Activated T-cell treated with anti-CD3 and anti-CD28 coated beads, Interleukin-2, amount 50 U/mL, for 1 hour (primary cell): ENCODE data around the gene PATZ1.

Experiments
- DNase-seq: peaks from one replicate; pipeline ENCODE4 v3.0.0-alpha.2; 2020

The PATZ1 gene

DNA sequence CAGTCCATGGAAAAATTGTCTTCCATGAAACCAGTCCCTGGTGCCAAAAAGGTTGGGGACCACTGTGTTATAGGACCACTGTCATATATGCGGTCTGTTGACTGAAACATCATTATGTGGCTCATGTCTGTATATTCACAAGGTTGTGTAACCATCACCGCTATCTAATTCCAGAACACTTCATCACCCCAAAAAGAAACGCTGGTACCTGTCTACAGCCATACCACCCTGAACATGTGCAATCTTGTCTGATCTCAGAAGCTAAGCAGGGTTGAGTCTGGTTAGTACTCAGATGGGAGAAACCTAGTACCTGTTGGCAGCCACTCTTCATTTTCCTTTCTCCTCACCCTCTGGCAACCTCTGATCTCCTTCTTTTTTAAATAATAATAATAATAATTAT lies 41.0 kb downstream of the PATZ1 start:
- DNase-seq = no peak

DNA sequence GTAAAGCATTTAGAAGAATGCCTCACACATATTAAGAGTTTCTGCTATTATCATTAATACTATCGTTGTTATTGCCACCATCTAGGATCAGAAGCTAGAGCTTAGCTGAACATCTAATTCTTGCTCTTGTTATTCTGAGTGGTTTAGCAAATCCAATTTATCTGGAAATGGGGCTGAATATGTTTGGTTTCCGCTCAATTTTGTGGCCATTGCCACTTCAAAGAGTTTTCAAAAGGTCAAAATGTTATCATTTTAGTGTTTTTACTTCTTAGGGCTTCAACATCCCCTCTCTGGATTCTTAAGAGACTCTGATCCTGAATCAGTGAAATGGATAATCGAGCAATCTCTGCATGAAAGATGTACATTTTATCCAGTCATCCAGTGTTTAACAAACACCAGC lies 43.6 kb downstream of the PATZ1 start:
- no peak for DNase-seq

DNA sequence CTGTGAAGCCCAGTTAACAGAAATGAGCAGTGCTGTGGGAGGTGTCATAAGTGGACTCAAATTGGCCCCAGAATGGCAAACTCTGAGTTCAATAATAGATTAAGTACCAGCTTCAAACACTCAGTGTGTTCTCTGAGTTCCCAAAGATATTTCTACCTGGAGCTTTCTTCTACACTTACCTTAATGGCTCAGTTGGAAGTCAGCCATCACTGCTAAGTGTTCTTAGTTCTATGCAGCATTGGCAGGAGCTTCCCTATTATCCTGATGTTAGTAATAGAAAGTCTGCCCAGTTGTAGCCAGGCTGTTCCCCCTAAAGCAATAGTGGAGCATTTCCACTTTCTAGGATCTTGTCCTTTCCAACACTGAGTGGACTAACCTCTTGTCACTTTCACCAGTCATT lies 44.1 kb downstream of the PATZ1 start:
- DNase-seq = no peak

DNA sequence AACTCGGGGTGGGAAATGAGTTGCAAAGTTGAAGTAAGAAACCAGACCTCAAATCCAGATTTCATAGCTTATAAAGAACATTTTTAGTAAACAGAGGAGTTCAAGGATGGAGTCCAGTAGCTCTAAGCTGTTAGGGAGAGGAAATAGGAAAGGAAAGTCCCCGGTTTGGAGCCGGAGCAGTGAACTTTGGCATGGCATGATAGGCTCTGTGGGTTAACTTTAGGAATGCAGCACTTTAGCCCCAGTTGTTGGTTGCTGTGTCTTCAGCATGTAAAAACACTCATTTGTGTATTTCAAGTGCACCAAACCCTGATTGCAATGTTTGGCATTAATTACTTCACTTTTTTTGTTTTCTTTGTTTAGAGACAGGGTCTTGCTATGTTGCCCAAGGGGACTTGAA lies 45.2 kb downstream of the PATZ1 start:
- DNase-seq = no peak

DNA sequence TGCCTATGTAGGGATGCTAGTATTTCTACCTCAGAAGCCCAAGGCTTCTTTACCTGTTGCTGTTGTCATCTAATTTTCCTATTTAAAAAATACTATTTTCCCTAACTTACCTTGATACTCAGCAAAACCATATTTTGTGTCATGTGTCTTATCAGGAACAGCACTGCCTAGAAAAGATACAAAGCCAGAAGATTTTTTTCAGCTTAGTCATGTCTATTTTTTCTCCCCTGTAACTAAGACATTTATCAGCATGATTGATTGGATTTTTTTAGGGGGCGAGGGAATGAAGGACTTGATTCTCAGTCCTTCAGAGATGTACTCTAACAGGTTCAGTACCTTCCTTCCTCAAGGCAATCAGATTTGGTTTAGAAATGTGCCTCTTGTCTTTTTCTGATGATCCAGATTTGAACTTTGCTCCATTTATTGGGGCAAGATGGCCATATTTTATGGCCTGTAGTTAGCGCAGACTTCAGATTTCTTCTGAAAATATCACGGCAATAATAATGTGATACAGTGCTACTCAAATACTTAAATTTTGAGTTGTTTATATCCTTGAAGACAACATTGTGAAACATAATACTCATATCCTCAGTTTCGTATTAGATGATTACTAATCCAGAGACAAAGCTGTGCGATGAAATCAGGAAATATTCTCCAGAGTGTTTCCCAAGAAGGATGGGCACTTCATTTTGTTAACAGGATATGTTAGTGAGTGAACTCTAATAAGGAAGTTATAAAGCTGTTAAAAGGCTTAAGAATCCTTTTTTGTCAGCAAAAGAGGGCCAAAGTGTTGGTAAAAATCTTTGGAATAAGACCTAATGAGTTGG lies 50.1 kb downstream of the PATZ1 start:
- no peak for DNase-seq

DNA sequence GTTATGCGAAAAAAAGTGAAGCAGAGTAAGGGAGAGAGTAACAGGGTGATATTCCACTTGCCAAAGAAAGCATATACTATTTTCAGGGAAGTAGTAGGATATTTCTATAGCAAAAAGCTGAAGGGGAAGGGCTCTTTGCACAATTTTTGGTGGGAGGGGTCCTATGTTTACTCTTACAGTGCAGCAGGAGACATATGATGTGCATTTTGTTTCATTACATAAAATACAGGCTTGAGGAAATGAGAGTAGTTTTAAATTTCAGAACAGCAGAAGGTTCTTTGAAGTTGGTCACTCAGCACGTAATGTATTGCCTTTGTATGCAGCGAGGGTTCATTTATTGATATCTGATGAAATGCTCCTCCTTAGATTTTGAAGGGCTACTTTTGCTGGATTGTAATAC lies 50.8 kb downstream of the PATZ1 start:
- DNase-seq = no peak

DNA sequence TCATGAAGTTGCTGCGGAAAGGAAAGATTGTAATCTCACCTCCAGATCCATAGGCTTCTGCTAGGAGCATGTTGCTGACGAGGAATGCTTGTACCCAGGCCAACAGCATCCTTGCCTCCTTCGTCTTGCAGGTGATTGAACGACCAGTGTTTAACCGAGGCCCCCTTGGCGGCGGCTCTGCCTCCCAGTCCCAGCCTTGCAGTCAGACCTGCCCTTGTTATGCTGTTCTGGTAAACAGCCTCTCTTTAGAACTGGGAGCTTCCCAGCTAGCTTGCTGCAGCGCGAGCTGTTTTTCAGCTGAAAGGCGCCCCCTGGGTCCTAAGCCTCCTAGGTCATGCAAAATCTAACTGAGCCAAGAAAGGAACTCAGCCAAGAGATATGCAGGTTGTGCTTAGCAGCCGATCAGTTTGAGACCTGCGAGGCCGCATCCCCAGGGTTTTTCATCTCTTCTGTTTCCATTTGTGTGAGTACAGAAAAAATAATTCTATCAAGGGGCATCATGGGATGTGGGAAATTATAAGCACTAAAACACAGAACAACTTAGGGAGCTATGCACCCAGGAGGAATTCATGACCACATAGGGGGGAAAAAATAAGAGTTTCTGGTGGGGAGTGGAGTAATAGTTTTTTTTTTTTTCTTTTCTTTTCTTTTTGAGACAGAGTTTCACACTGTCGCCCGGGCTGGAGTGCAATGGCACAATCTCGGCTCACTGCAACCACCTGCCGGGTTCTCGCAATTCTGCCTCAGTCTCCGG lies 53.7 kb downstream of the PATZ1 start, which contains the start of gene PIK3IP1:
TSS of gene PIK3IP1 (minus strand) at position 253 of the 754 bp plus-strand sequence. CDS start at position 109, 144 bp downstream.
- DNase-seq = peak; percentile 87

GRCh38 chr22:31291481-31292235 lies 54.5 kb downstream of the PATZ1 start:
- DNase-seq = no peak

GRCh38 chr22:31290494-31291471 lies 55.4 kb downstream of the PATZ1 start:
- peak; percentile 95 for DNase-seq

GRCh38 chr22:31289344-31289743 lies 56.8 kb downstream of the PATZ1 start:
- no peak for DNase-seq

DNA sequence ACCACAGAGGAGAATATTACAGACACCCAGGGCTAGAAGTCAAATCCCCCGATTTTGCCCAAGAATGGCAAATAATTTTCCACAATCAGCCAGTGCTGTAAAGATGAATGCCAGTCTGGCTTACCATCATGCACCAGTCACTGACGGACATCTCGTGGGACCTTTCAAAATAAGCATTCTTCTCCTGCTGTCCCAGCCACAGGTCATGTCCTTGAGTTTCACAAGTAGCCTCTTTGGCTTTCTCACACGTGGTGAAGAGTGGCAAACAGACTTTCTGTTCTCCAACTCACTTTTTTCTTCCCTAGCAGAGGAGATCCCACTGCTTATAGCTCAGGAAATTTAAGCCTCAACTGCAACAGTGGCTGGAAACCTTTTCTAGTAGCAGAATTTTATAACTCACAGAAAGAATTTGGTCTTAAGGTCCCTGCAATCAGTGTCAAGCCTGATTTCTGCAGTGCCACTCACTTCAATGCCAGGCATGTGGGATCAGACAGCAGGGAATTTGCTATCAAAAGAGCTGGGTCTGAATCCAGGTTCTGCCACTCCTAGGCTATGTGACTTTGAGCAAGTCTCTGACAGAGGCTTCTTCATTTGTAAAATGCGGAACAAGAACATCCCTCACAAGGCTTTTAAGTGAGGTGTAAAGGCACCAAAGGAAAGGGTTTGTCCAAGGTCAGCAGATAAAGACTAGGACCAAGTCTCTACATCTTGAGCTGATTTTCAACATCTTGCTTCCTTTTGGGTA lies 57.5 kb downstream of the PATZ1 start:
- no peak for DNase-seq

DNA sequence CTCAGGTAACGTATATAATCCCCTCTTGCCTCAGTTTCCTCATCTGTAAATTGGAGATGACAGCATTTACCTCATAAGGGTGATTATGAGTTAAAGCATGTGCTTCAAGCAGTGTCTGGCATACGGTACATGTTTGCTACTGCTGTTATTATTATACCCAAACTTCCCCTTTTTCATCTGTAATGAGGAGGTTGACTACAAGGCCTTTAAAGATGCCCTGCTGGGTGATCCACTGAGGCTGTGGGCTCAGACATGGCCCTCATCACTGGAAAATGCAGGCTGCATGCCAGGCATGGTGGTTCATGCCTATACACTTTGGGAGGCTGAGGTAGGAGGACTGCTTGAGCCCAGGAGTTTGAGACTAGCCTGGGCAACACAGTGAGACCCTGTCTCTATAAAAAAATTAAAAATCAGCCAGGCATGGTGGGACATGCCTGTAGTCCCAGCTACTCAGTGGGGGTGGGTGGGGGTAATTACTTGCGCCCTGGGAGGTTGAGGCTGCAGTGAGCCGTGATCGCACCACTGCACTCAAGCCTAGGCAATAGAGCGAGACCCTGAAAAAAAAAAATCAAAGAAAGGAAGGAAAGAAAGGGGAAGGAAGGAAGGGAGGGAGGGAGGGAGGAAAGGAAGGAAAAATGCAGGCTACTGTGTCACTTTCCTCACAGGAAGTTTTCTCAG lies 58.2 kb downstream of the PATZ1 start:
- DNase-seq = no peak

DNA sequence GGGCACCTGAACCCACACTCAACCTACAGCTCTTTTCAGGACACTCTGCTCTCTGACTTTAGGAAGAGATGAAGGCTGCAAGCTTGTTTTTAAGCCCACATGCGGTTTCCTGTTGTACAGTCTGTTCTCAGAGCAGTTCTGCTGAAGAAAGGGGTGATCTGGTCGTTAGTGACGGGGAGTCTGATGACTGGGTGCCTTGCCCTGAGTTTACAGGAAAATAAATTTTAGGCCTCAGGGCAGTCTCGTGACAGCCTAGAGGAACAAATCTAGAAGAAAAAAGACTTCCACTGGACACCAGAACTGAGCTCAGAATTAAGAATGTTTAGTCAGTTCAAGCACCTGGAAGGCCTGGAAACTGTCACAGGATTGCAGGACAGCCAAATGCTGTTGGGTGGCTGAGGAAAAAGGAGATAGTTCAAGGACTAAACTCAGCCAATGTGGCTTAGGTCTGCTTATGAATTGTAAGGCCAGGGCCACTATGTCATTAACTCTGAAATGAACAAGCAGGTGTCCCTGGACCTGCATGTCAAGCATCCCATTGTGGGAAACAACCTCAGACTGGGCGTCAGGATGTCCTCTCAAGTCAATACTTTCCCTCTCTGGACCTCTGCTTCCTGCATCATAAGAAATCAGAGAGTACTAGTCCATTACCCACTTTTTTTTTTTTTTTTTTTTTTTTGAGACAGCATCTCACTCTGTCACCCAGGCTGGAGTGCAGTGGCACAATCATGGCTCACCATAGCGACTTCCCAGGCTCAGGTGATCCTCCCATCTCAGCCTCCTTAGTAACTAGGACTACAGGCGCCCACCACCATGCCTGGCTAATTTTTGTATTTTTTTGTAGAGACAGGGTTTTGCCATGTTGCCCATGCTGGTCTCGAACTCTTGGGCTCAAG lies 59.5 kb downstream of the PATZ1 start:
- peak; percentile 52 for DNase-seq

GRCh38 chr22:31284281-31285155 lies 61.6 kb downstream of the PATZ1 start:
- no peak for DNase-seq

DNA sequence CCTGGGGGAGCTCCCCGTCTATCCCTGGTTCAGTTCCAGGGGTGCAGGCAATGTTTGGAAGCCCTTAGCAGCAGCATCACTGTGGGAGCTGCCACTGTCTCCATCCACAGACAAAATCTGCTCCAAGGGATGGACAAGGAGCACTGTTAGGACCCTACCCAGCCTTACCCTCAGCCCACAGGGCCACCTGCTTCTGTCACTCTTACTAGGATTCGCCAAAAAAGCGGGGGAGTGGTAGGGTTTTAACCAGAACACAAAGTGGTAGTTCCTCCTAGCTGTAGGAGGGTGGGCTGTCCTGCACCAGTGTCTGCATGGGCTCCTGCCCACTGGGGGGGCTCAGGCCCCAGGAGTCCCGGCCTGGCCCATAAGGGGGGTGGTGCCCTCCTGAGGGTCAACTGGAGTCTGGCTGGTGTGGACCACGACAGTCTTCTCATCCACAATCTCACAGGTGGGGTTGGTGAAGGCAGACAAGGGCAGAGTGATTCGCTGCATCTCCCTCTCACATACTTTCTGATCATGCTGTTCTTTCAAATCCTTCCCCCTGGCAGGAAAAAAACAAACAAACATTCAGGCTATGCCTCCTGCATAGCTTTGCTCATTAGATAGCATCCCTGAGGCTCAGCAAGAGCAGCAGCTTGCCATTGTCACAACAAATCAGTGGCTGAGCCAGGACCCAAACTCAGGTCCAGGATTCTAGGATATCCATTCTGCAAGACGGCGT lies 63.2 kb downstream of the PATZ1 start:
- DNase-seq = no peak

DNA sequence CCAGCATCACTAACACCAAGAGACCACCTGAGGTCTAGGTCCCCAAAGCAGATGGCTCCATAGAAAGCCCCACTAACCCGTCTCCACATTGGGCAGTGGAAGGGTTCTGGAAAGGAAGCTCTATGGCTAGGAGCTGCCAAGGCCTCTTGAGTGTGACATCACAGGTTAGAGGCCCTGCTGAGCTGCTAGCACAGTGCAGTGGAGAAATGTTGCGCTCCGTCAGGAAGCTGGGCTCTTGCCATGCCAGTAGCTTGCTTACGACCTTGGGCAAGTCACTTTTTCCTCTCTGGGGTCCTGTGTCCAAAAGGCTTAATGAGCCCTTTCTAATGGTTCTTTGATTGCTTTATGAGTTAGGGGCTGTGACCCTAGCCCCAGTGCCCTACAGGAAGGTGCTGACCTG lies 64.4 kb downstream of the PATZ1 start:
- DNase-seq = no peak

DNA sequence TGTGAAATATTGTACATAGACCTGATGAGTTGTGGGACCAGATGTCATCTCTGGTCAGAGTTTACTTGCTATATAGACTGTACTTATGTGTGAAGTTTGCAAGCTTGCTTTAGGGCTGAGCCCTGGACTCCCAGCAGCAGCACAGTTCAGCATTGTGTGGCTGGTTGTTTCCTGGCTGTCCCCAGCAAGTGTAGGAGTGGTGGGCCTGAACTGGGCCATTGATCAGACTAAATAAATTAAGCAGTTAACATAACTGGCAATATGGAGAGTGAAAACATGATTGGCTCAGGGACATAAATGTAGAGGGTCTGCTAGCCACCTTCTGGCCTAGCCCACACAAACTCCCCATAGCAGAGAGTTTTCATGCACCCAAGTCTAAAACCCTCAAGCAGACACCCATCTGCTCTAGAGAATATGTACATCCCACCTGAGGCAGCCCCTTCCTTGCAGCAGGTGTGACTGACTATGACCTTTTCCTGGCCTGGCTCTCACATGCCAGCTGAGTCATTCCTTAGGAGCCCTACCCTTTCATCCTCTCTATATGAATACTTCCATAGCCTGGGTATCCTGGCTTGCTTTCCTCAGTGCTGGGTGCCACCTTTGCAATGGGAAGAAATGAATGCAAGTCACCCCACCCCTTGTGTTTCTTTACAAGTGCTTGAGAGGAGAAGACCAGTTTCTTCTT lies 66.2 kb downstream of the PATZ1 start:
- DNase-seq = no peak

DNA sequence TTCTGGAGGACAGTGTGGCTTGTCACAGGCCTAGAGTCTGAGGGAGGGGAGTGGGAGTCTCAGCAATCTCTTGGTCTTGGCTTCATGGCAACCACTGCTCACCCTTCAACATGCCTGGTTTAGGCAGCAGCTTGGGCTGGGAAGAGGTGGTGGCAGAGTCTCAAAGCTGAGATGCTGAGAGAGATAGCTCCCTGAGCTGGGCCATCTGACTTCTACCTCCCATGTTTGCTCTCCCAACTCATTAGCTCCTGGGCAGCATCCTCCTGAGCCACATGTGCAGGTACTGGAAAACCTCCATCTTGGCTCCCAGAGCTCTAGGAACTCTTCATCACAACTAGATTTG lies 66.8 kb downstream of the PATZ1 start:
- peak; percentile 57 for DNase-seq
